Endothelial cell of umbilical vein (primary cell): ENCODE measurements around the gene TPO. TPM values are rescaled to one million over a fixed set of nuclear protein-coding genes. Genes with fewer than 3 reads are reported as not detected.

ENCODE experiments used
- BruUV-seq: library from RNA; stranded (reverse); fragments of 400-500 nt; replicated peaks from 2 replicates; lab custom pipeline; 2021; lab: Mats Ljungman, UMichigan
- CTCF ChIA-PET: fragments of 300-600, 350-600 bp; sonication (Branson Sonifier 250); formaldehyde crosslinking; loops from one replicate; lab custom pipeline; 2021; ENCODE audit warnings: antibody characterized with exemption, inconsistent platforms; lab: Charles Lee
- POLR2A ChIA-PET: fragments of 300-600, 350-600 bp; sonication (Branson Sonifier 250); formaldehyde crosslinking; loops from one replicate; lab custom pipeline; 2021; ENCODE audit warnings: antibody characterized with exemption, inconsistent platforms; lab: Charles Lee
- DNase-seq: peaks from one replicate; pipeline ENCODE4 v3.0.0-alpha.2; 2011; ENCODE audit warnings: low read depth, low spot score
- FAIRE-seq: peaks from 2 replicates; lab custom pipeline; 2011; peaks lifted over from hg19 to GRCh38; lab: Jason Lieb, UNC
- H2AFZ ChIP-seq: 2 replicates; pipeline ENCODE4 v1.6.0; 2012; ENCODE audit warnings: low read depth, low read length, control low read depth, inconsistent platforms
- H3K27ac ChIP-seq: 2 replicates; pipeline ENCODE4 v1.5.1; 2011; ENCODE audit warnings: low read depth, mild to moderate bottlenecking, control low read depth, low read length, moderate library complexity; ENCODE audit not compliant: insufficient read depth
- H3K27me3 ChIP-seq, 2 experiments: 2 replicates each; pipeline versions ENCODE4 v1.6.0 to v1.6.1; 2011; ENCODE audit warnings: low read length in 2 of 2, mixed read lengths in 1 of 2; ENCODE audit not compliant: control insufficient read depth in 2 of 2, insufficient read depth in 2 of 2
- H3K36me3 ChIP-seq, 2 experiments: 2 replicates in 1 of 2; 3 replicates in 1 of 2; pipeline ENCODE4 v1.5.1; 2011; ENCODE audit warnings: low read length in 2 of 2, mild to moderate bottlenecking in 1 of 2, moderate library complexity in 1 of 2; ENCODE audit not compliant: control insufficient read depth in 2 of 2, insufficient read depth in 2 of 2; ENCODE audit errors: extremely low read depth in 1 of 2
- H3K4me1 ChIP-seq: 3 replicates; pipeline ENCODE4 v1.5.1; 2011; ENCODE audit warnings: mild to moderate bottlenecking, low read length; ENCODE audit not compliant: control insufficient read depth, insufficient read depth; ENCODE audit errors: extremely low read depth
- H3K4me2 ChIP-seq: 2 replicates; pipeline ENCODE4 v1.6.1; 2011; ENCODE audit warnings: low read length, control low read depth, mixed read lengths; ENCODE audit not compliant: insufficient read depth
- H3K4me3 ChIP-seq, 3 experiments: fragments of 200-600 bp in 1 of 3; sonication (generic), shearing (Covaris generic) in 1 of 3; replicated peaks in 1 of 3; 2 replicates each; pipeline ENCODE4 v1.5.1; 2011 to 2016; ENCODE audit warnings: control low read depth in 3 of 3, low read length in 3 of 3, mild to moderate bottlenecking in 2 of 3, inconsistent platforms in 1 of 3, low read depth in 1 of 3, moderate library complexity in 1 of 3; ENCODE audit not compliant: insufficient read depth in 1 of 3
- H3K79me2 ChIP-seq: 2 replicates; pipeline ENCODE4 v1.6.0; 2012; ENCODE audit warnings: low read length, inconsistent platforms; ENCODE audit not compliant: control insufficient read depth, insufficient read depth
- H3K9ac ChIP-seq: replicated peaks from 2 replicates; pipeline ENCODE3; 2011; ENCODE audit warnings: low read length, control low read depth; ENCODE audit not compliant: insufficient read depth; ENCODE audit errors: extremely low read depth
- H3K9me1 ChIP-seq: replicated peaks from 3 replicates; pipeline ENCODE4 v1.6.0; 2011; ENCODE audit warnings: mild to moderate bottlenecking, low read length; ENCODE audit not compliant: control insufficient read depth, insufficient read depth; ENCODE audit errors: extremely low read depth
- H3K9me3 ChIP-seq: replicated peaks from 2 replicates; pipeline ENCODE4 v1.5.1; 2012; ENCODE audit warnings: low read length, inconsistent platforms; ENCODE audit not compliant: control insufficient read depth, insufficient read depth
- H4K20me1 ChIP-seq: replicated peaks from 2 replicates; pipeline ENCODE3; 2011; ENCODE audit warnings: mild to moderate bottlenecking, low read length; ENCODE audit not compliant: control insufficient read depth, insufficient read depth; ENCODE audit errors: extremely low read depth
- FOS ChIP-seq: IDR thresholded peaks from 2 replicates; pipeline ENCODE4 v1.6.1; 2011; ENCODE audit warnings: mild to moderate bottlenecking, low read length, moderate library complexity, borderline replicate concordance; ENCODE audit not compliant: insufficient read depth
- JUN ChIP-seq: IDR thresholded peaks from 2 replicates; pipeline ENCODE4 v1.6.1; 2011; ENCODE audit warnings: borderline replicate concordance, low read depth; ENCODE audit not compliant: insufficient read length, insufficient read depth
- MYC ChIP-seq: IDR thresholded peaks from one replicate; pipeline ENCODE4 v1.6.1; 2011; ENCODE audit warnings: mild to moderate bottlenecking, low read depth, low read length
- POLR2A ChIP-seq: IDR thresholded peaks from 2 replicates; pipeline ENCODE4 v1.6.1; 2012; ENCODE audit warnings: low read depth, mild to moderate bottlenecking, control low read depth, low read length
- POLR2AphosphoS5 ChIP-seq: IDR thresholded peaks from 2 replicates; pipeline ENCODE4 v1.6.1; 2012; ENCODE audit warnings: low read depth, mild to moderate bottlenecking, control low read depth, low read length, moderate library complexity; ENCODE audit not compliant: insufficient read depth
- dilution Hi-C: fragments of 300-500 bp; cut with MboI; formaldehyde crosslinking; loops from one replicate; pipeline ENCODE4 v1.15.0; 2019; ENCODE audit warnings: low sequenced_read_pairs; ENCODE audit not compliant: extremely low pct_ligation_motif_present
- intact Hi-C: fragments of 100-400 bp; cut with micrococcal nuclease; formaldehyde crosslinking; loops from one replicate; pipeline ENCODE4 v1.10.0; 2022
- polyA plus RNA-seq, 4 experiments: library from polyadenylated mRNA; depleted of rRNA in 3 of 4; stranded (reverse) in 3 of 4; unstranded in 1 of 4; fragments of >200 nt; gene quantifications; 2 replicates each; pipeline versions ENCODE4 v1.2.1 to v1.2.3, GENCODE V29; 2011 to 2012; ENCODE audit warnings: missing spikeins in 1 of 4
- total RNA-seq: library from RNA; stranded (reverse); gene quantifications from 2 replicates; pipeline ENCODE4 v1.2.3, GENCODE V29; 2021
- TF ChIP-seq, protein P1 (sequence below), 2 donors: IDR thresholded peaks; 1 replicate in 1 of 2; 2 replicates in 1 of 2; pipeline ENCODE4 v1.5.1; 2011; ENCODE audit warnings: low read length in 2 of 2, mild to moderate bottlenecking in 2 of 2, moderate library complexity in 2 of 2, control low read depth in 1 of 2, inconsistent platforms in 1 of 2, low read depth in 1 of 2; ENCODE audit not compliant: insufficient read depth in 1 of 2; ENCODE audit errors: extremely low read depth in 1 of 2
- TF ChIP-seq, protein P2 (sequence below): IDR thresholded peaks from 2 replicates; pipeline ENCODE4 v1.6.1; 2011; ENCODE audit not compliant: insufficient read depth, insufficient read length

Gene TPO
- total and polyA plus RNA-seq, 2 donors (not counting 3 experiments of a cell fraction or from before 2014, with no cell fraction given) = not detected

DNA sequence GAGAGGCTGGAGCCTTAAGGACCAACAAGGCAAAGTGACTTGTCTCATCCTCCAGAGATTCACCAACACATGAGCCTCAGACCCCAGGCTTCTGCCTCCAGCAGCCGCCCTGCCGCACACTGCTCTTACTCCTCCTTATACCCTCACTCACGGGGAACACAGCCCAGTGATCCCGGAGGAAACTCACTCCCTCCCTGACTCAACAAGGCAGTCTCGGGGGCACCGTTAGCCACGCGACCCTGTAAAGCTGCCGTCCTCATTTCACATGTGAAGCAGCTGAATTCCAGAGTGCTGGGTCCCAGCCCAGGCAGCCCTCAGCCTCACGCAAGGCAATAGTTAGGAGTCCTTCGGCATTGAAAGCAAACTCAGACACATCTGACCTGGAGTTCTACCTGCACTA lies 129.7 kb downstream of the TPO start:
- DNase-seq (no peak), FAIRE-seq (no peak)
- BruUV-seq = no TSS peak
- Histone ChIP-seq H3K4me3 (no peak overlapping the region), H3K9ac (no peak overlapping the region), H3K79me2 (no peaks in the 10 kb centered on the region), H4K20me1 (no peaks in the 10 kb centered on the region), H3K9me1 (no peaks in the 10 kb centered on the region), H3K36me3 (no peaks in the 10 kb centered on the region), H2AFZ (no peak overlapping the region), H3K27me3 (no peaks in the 10 kb centered on the region), H3K9me3 (no peaks in the 10 kb centered on the region), H3K4me1 (no peaks in the 10 kb centered on the region), H3K4me2 (no peak overlapping the region), H3K27ac (no peak overlapping the region)
- POLR2A ChIA-PET = no interaction called here
- intact Hi-C loops (no loop called here), dilution Hi-C loops (no loop called here)
- CTCF ChIA-PET = interaction anchor here (1.3 kb wide), 1 partner anchor 8 kb away, joined by 7 read pairs; no protein-coding TSS in a partner anchor
- TF ChIP-seq JUN = no peak
- TF ChIP-seq, protein P1, sequence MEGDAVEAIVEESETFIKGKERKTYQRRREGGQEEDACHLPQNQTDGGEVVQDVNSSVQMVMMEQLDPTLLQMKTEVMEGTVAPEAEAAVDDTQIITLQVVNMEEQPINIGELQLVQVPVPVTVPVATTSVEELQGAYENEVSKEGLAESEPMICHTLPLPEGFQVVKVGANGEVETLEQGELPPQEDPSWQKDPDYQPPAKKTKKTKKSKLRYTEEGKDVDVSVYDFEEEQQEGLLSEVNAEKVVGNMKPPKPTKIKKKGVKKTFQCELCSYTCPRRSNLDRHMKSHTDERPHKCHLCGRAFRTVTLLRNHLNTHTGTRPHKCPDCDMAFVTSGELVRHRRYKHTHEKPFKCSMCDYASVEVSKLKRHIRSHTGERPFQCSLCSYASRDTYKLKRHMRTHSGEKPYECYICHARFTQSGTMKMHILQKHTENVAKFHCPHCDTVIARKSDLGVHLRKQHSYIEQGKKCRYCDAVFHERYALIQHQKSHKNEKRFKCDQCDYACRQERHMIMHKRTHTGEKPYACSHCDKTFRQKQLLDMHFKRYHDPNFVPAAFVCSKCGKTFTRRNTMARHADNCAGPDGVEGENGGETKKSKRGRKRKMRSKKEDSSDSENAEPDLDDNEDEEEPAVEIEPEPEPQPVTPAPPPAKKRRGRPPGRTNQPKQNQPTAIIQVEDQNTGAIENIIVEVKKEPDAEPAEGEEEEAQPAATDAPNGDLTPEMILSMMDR (IDR thresholded peaks at IDR 0.05; ENCODE audit: extremely low read depth in 1 of 2, insufficient read depth in 1 of 2, low read depth in 1 of 2, low read length in 2 of 2) = no peak
- no peak for TF ChIP-seq FOS
- TF ChIP-seq POLR2AphosphoS5 = no peak
- TF ChIP-seq, protein P2, sequence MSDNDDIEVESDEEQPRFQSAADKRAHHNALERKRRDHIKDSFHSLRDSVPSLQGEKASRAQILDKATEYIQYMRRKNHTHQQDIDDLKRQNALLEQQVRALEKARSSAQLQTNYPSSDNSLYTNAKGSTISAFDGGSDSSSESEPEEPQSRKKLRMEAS = no peak
- no peak for TF ChIP-seq MYC
- no peak for TF ChIP-seq POLR2A
